Omental fat pad (tissue), 4 donors: ENCODE results near the gene RPL32. TPM values are rescaled to one million over a fixed set of nuclear protein-coding genes. Genes with fewer than 3 reads are reported as not detected.
"Not testable (repeated sequence)": the region's sequence is repeated elsewhere in the genome, so short reads cannot be mapped to it uniquely, and the experiment has no call there.

Experiments
- ATAC-seq: fragments of 150-250 bp; one replicate; pipeline ENCODE4 v1.9.1; 2016; ENCODE audit warnings: mild to moderate bottlenecking, moderate library complexity; ENCODE audit not compliant: low FRiP score
- DNase-seq: peaks from one replicate; pipeline ENCODE4 v3.0.0-alpha.2; 2019; ENCODE audit warnings: low spot score
- CTCF ChIP-seq, 3 donors: fragments of 450-650 bp; IDR thresholded peaks; one replicate each; pipeline ENCODE4 v1.5.1; 2016 to 2017; ENCODE audit warnings: antibody characterized with exemption in 3 of 3, mild to moderate bottlenecking in 3 of 3, moderate library complexity in 2 of 3
- total RNA-seq, 4 donors: library from RNA; depleted of rRNA; stranded (reverse); fragments of >200 nt; gene quantifications; one replicate each; pipeline ENCODE4 v1.1.0, GENCODE V29; 2016

The RPL32 gene
- total RNA-seq, 4 donors from 2014 or later: 796 to 1,017 (median 855) TPM

GRCh38 chr3:12845811-12846210, 4.4 kb upstream of the RPL32 start:
- TF ChIP-seq CTCF (IDR thresholded peaks at IDR 0.05): no peak
- DNase-seq (no peak), ATAC-seq (no peak)

GRCh38 chr3:12842469-12842868, 1.1 kb upstream of the RPL32 start:
- TF ChIP-seq CTCF (IDR thresholded peaks at IDR 0.05): no peak
- no peak for ATAC-seq
- DNase-seq: no peak

DNA sequence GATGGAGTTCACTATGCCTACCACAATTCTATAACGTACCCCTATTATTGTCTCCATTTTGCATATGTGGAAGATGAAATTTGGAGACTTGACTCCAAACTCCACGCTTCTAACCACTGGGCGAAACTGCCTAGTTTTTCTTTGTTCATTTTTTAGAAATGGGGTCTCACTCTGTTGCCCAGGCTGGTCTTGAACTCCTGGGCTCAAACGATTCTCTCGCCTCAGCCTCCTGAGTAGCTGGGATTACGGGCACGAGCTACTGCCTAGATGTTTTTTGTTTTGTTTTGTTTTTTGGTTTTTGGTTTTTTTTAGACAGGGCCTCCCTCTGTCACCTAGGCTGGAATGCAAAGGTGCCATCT, 584 bp upstream of the RPL32 start:
- DNase-seq (no peak), ATAC-seq (no peak)
- TF ChIP-seq CTCF (IDR thresholded peaks at IDR 0.05): no peak

DNA sequence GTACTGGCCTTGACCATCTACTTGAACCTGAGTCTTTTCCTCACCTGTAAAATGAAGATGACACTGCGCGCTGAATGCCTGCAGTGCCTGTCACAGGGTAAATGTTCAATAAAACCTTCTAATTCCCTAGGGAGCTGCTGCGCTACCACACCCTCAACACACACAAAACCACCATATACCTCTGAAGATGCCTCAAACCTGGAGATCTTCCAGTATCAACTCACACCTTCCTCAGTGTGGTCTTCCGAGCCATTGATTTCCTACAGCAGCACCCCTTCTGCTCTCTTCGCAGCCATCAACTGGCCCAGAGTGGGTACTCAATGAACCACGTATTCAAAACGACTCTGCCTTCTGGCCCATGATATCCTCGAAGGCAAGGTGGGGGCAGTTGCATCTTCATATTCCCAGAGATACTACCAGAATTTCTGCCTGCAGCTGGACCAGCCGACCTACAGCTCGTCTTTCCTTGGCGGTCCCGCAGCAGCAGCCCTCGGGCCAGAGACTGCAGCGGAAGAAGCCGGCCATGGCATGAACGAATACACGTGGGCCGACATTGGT, 695 bp downstream of the RPL32 start:
- DNase-seq (no peak), ATAC-seq (no peak)
- TF ChIP-seq CTCF (IDR thresholded peaks at IDR 0.05): no peak

DNA sequence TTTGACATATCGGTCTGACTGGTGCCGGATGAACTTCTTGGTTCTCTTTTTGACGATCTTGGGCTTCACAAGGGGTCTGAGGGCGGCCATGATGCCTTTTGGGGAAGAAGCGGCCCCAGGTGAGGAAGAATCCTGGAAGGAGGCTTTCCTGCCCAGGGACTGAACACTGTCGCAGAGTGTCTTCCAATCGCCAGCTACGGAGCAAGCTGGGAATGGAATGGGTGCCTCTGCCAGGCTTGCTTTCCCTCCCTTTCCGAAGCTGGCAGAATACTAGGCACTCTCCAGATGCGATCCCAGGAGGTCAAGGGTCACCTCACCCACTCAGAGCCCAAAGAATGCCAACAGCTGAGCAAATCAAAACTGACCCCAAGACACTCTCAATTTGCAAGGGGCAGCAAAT, 1.2 kb downstream of the RPL32 start:
- ATAC-seq: not testable (repeated sequence)

GRCh38 chr3:12839156-12839946, 2.0 kb downstream of the RPL32 start:
- no peak for DNase-seq
- ATAC-seq: no peak
- no peak for TF ChIP-seq CTCF (IDR thresholded peaks at IDR 0.05)

More for the DNA sequence above, 1.2 kb downstream of the RPL32 start:
- not testable (repeated sequence) for DNase-seq

- ATAC-seq (no peak), DNase-seq (no peak)
- TF ChIP-seq CTCF (IDR thresholded peaks at IDR 0.05): no peak
These were observed 3.0 kb downstream of the RPL32 start for GRCh38 chr3:12838179-12838965.
